Gastrocnemius medialis (tissue), 4 donors: ENCODE data around the gene SLC6A16.

ENCODE experiments used
- POLR2A ChIP-seq, 2 donors: fragments of 450-650 bp; IDR thresholded peaks; one replicate each; pipeline ENCODE4 v1.6.1; 2017; ENCODE audit warnings: antibody characterized with exemption in 2 of 2, mild to moderate bottlenecking in 2 of 2, moderate library complexity in 2 of 2
- TF ChIP-seq, protein P1 (sequence below), 5 experiments: fragments of 450-650 bp in 3 of 5; fragments of 200-600 bp in 2 of 5; sonication (generic) in 2 of 5; IDR thresholded peaks in 4 of 5; conservative IDR thresholded peaks in 1 of 5; 1 replicate in 4 of 5; 2 replicates in 1 of 5; pipeline ENCODE4 v1.5.1; 2016 to 2019; ENCODE audit warnings: antibody characterized with exemption in 5 of 5, mild to moderate bottlenecking in 3 of 5, moderate library complexity in 3 of 5

GRCh38 chr19:49366110-49366509 is 41.1 kb upstream of the SLC6A16 start:
- TF ChIP-seq, protein P1, sequence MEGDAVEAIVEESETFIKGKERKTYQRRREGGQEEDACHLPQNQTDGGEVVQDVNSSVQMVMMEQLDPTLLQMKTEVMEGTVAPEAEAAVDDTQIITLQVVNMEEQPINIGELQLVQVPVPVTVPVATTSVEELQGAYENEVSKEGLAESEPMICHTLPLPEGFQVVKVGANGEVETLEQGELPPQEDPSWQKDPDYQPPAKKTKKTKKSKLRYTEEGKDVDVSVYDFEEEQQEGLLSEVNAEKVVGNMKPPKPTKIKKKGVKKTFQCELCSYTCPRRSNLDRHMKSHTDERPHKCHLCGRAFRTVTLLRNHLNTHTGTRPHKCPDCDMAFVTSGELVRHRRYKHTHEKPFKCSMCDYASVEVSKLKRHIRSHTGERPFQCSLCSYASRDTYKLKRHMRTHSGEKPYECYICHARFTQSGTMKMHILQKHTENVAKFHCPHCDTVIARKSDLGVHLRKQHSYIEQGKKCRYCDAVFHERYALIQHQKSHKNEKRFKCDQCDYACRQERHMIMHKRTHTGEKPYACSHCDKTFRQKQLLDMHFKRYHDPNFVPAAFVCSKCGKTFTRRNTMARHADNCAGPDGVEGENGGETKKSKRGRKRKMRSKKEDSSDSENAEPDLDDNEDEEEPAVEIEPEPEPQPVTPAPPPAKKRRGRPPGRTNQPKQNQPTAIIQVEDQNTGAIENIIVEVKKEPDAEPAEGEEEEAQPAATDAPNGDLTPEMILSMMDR (IDR thresholded peaks at IDR 0.05 in 4 of 5, conservative IDR thresholded peaks at IDR 0.05 in 1 of 5), result no peak
- no peak for TF ChIP-seq POLR2A (IDR thresholded peaks at IDR 0.05)
